C4-2B (cell line): Measurements from ENCODE around the gene PBX1.

Experiments
- CTCF ChIP-seq: fragments of 450-650 bp; conservative IDR thresholded peaks from 2 replicates; pipeline ENCODE4 v1.5.1; 2017; ENCODE audit warnings: mild to moderate bottlenecking
- ZFX ChIP-seq: fragments of 450-650 bp; IDR thresholded peaks from 2 replicates; pipeline ENCODE4 v1.6.1; 2017

- no peak for TF ChIP-seq CTCF
- no peak for TF ChIP-seq ZFX
Measured at GRCh38 chr1:164671966-164672571, 113.1 kb downstream of the PBX1 start.
